Breast epithelium (tissue), 3 donors: Measurements from ENCODE around the gene APC.

Experiments
- POLR2A ChIP-seq: fragments of 450-650 bp; IDR thresholded peaks from one replicate; pipeline ENCODE4 v1.6.1; 2016; ENCODE audit warnings: antibody characterized with exemption, mild to moderate bottlenecking, moderate library complexity
- POLR2AphosphoS5 ChIP-seq, 3 donors: sonication (generic); formaldehyde crosslinking; IDR thresholded peaks; one replicate each; pipeline ENCODE4 v1.6.1; 2017; ENCODE audit warnings: antibody characterized with exemption in 3 of 3
- TF ChIP-seq, protein P1 (sequence below), 3 donors: fragments of 450-650 bp; IDR thresholded peaks; one replicate each; pipeline ENCODE4 v1.5.1; 2016 to 2017; ENCODE audit warnings: antibody characterized with exemption in 3 of 3, mild to moderate bottlenecking in 3 of 3, moderate library complexity in 3 of 3

DNA sequence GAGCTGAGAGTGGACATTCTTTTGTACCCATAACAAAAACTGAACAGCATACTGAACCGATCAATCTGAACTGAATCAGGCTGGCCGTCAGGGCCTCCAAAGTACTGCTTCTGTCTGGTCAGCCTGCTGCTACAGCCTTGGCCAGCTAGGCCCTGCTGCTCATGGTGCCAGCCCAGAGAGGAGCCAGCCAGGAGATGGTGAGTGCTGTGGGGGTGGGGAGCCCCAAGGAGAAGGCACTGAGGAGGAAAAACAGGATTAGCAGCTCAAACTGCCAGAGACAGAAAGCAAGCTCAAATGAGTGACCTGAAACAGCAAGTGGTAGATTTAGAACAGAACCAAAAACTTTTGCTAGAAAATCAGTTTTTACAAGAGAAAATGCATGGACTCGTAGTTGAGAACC is 147.3 kb downstream of the APC start:
- TF ChIP-seq, protein P1, sequence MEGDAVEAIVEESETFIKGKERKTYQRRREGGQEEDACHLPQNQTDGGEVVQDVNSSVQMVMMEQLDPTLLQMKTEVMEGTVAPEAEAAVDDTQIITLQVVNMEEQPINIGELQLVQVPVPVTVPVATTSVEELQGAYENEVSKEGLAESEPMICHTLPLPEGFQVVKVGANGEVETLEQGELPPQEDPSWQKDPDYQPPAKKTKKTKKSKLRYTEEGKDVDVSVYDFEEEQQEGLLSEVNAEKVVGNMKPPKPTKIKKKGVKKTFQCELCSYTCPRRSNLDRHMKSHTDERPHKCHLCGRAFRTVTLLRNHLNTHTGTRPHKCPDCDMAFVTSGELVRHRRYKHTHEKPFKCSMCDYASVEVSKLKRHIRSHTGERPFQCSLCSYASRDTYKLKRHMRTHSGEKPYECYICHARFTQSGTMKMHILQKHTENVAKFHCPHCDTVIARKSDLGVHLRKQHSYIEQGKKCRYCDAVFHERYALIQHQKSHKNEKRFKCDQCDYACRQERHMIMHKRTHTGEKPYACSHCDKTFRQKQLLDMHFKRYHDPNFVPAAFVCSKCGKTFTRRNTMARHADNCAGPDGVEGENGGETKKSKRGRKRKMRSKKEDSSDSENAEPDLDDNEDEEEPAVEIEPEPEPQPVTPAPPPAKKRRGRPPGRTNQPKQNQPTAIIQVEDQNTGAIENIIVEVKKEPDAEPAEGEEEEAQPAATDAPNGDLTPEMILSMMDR (IDR thresholded peaks at IDR 0.05) = no peak
- TF ChIP-seq POLR2A (no peak), POLR2AphosphoS5 (IDR thresholded peaks at IDR 0.05) (no peak)
